Activated CD4-positive, alpha-beta T cell treated with anti-CD3 and anti-CD28 coated beads for 4 hours (primary cell): ENCODE measurements around the gene UGT2A3.

ENCODE experiments used
- DNase-seq, 2 donors: peaks; one replicate each; pipeline ENCODE4 v3.0.0-alpha.2; 2020

The UGT2A3 gene

DNA sequence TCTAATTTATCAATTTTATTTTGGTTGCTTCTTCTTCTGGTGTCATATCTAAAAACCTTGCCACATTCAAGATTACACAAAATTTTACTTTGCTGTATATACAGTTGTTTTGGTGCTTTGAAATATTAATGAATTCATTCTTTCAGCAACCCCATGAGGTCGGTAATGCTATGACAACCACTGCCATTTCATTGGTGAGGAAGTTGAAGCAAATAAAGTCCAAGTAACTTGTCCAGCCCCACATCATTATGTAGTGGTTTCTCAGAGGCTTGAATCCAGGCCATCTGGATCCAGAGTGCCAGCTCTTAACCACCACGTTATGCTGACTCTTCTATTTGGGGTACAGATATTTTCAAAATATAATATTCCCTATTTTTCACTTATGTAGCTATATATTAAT is 42.2 kb downstream of the UGT2A3 start:
- no peak for DNase-seq

DNA sequence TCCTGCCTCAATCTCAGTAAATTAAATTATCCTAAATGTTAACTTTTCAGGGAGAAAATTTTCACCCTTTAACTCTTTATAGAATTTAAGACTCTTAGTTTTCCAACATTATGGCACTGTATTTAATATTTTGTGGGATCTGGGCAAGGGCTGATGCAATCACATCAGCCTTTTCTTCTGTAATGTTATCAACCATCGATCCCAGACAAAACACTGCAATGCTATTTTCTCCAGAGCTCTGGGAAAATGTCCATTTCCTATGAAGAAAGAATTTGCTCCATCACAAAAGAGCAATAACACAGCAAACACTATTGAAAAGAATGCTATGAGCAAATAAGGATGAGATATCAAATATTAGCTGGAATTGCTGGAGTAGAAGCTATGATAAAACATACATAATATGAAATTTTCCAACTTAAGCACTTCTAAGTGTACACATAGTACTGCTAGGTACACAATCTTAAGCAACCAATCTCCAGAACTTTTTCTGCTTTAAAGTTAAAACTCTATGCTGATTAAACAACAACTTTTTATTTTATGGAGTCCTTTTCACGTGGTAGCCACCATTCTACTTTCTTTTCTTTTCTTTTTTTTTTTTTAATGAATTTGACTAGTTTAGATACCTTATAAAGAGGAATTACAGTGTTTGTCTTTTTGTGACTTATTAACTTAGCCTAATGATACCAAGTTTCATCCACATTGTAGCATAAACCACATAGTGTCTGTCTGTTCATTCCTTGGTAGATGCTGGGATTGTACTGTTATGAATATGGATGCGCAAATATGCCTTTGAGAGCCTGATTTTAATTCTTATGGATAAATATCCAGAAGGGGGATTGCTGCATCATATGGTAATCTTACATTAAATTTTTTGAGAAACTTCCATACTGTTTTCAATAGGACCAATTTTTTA is 43.6 kb downstream of the UGT2A3 start:
- no peak for DNase-seq

DNA sequence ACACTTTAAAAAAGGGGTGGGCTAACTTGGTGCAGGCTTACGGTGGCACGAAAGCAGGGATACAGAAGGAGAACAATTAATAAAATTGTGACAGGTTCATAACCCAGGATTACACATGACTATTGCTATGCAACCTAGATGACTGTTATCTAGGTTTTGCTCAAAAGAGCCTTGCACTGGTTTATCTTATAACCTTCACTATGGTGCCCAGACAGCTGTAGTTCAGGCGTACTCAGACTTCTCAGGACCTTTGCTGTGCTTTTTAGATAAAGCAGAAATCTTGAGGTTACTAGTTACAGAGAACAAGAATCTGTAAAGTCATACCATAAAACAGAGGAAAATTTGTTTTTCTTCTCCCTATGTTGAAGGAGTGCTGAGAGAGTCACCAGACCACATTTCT is 44.4 kb downstream of the UGT2A3 start:
- no peak for DNase-seq

DNA sequence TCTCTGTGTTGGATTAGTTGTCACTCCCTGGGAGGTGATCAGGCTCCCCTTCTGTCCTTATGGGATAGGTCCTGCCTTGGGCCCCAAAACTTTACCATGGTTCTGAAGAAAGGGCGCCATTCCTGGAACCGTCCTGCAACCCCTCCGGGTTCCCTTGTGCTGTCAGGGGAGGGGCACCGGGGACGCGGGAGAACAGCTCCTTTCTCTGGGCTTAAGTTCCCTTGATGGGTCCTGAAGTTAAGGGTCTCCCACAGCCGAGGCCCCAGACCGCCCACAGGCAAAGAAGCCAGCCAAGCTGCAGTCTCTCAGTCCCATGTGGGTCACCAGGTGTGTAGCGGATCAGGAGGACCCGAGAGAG is 44.8 kb downstream of the UGT2A3 start:
- no peak for DNase-seq

DNA sequence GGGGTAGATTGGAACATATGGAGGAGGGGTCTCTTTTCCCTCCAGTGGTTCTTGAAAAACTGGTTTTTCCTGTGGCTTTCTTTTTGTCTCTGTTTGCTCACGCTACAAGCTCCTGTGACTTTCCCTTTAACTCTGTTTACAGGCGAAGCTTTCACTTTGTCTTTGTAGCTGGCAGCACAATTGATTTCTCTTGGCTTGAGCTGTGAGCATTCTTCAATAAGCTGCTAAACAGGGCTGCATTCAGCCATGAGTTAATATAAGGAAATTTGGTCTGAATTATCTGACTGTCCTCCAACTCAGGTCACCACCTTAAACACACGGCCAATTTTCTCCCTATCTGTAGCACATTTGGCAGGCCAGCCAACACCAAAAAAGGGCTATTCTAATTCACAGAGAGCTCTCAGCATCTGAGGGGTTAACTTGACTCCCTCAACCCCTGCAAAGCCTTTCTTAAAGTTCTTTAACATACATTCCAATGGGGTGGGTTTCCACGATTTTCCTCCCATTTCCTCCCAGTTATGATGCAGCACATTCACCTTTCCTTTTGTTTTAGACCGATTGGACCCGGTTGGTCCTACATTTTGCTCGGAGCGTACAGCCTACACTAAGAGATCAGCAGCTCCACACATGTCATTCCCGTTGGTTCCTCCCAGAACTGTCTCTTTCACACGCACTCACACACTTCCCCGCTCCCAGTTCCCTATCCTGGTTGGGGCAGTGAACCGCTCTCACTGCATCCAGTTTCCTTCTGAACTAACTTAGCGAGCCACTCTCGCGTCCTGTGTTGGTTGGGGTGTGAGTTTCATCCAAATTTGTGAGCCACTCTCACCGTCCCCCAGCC is 45.4 kb downstream of the UGT2A3 start:
- no peak for DNase-seq

DNA sequence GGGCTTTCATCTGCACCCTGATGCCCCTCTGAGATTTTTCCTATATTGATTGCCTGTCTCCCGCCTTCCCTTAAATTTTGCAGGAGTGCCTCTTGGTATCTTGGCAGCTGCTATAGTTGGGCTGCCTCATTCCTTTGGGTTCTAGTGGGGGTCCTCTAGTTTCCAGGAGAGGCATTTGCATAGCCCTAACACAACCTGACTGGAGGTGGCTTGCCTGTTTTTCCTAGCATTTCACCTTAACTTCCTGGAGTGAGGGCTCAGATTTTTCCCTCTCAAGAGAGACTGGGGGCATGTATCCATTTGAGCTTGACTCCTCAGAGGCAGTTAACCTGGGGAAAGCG is 46.0 kb downstream of the UGT2A3 start:
- no peak for DNase-seq

DNA sequence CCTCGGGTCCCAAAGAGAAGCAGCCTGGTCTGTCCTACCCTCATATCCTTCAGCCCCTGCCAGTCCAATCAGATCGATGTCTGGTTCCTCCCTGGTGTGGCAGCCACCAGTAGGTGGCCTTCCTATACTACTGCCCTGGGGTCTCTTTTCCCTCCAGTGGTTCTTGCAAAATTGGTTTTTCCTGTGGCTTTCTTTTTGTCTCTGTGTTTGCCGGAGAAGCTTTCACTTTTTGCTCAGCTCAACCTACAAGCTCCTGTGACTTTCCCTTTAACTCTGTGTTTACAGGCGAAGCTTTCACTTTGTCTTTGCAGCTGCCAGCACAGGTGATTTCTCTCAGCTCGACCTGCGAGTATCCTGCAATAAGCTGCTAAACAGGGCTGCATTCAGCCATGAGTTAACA is 46.8 kb downstream of the UGT2A3 start:
- DNase-seq: no peak

DNA sequence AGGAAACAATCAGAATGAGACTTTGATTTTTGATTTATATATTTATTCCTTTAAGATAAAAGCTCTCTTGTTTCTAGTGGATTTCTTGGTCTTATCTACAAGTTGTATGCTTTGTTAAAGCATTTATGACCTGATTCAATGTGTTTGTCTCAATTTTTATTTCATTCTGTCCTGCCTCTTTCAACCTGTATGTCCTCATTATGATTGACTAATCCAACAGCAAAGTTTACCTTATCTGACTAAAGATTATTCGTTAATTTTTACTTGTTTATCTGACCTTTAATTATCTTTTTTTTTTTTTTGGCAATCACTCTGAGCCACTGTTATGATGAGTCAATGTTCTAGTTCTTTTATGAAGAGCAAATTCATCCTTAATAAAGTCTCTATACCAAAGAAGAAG is 54.9 kb downstream of the UGT2A3 start:
- no peak for DNase-seq

DNA sequence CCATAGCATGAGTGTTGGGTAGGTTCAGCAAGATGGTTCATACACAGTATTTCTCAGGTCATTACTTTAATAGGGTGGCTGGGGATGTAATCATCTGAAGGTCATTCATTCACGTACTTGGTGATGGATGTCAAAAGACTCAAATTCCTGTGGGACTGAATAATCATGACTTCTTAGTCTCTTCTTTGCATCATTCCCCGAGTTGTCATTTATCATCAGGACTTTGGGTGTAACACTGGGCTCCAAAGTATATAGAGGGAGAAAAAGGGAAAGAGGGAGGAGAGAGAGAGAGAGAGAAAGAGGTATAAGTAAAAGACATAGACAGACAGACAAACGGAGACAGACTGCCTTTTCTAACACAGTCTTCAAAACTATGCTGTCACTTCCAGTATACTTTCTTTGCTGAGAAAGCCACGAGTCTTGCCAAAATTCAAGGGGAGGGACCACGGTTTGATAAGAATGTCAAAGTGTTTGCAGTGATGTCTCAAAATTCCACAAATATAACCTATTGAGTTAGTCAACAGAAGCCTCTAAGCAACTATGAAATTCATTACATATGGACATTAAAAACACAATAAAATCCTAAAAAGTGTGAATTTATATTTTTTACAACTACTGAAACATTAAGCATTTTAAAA is 55.9 kb downstream of the UGT2A3 start:
- no peak for DNase-seq

DNA sequence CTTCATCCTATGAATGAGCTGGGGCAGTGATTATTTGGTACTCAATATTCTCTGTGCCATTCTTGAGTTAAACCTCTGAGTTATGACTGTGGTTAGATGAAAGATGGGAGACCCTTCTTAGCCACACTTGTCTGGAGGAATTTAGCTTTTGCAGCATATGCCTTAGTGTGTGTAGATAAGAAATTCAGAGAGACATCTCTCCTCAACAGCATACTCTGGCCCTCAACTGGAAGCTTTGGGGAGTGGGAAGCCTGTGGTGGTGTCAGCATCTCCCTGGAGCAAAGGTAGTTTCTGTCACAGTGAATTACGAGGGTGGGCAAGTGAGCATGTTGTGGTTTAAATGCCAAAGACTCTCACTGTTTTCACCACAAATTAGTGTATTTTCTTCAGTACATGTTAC is 58.7 kb downstream of the UGT2A3 start:
- DNase-seq: no peak

DNA sequence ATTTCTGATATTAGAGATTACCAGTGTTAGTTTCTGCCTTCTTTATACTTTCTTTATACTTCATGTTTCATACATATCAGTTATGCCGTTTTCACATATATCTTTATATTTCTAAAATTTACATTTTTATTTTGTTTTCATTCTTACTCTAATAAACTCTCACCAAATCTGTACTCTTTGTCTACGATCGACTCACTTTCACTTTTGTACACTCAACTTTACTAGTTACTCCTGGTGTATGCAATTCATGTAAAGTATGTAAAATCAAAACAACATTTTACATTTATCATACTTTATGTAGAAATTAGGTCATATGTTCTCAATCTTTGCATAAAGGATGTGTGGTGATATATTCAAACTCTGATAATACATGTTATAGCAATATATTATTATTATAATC is 59.9 kb downstream of the UGT2A3 start:
- DNase-seq: no peak

DNA sequence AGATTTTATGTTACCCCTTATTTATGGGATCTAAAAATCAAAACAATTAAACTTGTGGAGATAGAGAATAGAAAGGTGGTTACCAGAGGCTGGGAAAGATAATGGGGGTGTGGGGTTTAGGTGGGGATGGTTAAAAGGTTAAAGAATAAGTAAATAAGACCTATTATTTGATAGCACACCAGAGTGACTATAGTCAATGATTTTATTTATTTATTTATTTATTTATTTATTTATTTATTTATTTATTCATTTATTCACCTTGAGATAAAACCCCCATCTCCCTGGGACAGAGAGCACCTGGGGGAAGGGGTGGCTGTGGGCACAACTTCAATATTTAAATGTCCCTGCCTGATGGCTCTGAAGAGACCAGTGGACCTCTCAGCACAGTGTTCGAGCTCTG is 66.1 kb downstream of the UGT2A3 start:
- no peak for DNase-seq

DNA sequence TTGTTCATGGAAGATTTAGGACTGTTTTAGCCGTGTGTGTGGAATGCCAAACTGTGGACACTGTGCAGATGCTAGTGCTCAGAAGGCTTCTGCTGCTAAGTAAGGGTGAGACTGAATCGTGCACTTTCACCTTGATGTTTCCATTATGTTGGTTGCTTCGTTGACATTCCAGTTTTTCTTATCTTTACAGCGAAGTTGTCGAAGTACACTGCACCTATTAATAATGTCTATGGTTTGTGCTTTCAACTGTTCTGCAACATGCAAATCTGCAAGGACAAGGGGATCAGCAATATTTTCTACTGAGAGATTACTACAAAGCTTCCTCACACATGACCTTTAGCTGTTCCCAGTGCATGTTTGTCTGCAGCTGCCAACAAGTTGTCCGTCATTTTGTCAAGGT is 67.7 kb downstream of the UGT2A3 start:
- no peak for DNase-seq
